Measurements from ENCODE around the gene PRDX6.

DNA sequence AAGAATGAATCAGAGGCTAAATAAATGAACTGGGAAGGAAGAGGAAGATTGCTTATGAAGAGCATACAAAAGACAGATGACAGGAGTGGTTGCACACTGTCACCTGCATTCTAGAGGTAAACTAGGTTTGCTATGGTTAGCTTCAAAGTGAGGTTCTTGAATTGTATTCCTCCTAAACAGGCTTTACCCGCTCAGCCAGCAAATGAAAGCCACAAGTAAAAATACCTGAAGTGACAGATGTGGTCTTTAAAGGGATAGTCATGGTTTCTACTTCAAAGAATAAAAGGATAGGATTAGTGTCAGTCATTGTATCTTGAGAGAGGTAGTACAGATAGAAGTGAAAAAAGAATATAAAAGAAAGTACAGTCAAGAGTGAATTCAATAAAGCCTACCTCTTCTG lies 32.4 kb upstream of the PRDX6 start:
- TF ChIP-seq POLR2AphosphoS5 (IDR thresholded peaks at IDR 0.05; ENCODE audit: low read depth, low read length): no peak
- TF ChIP-seq, protein P1, sequence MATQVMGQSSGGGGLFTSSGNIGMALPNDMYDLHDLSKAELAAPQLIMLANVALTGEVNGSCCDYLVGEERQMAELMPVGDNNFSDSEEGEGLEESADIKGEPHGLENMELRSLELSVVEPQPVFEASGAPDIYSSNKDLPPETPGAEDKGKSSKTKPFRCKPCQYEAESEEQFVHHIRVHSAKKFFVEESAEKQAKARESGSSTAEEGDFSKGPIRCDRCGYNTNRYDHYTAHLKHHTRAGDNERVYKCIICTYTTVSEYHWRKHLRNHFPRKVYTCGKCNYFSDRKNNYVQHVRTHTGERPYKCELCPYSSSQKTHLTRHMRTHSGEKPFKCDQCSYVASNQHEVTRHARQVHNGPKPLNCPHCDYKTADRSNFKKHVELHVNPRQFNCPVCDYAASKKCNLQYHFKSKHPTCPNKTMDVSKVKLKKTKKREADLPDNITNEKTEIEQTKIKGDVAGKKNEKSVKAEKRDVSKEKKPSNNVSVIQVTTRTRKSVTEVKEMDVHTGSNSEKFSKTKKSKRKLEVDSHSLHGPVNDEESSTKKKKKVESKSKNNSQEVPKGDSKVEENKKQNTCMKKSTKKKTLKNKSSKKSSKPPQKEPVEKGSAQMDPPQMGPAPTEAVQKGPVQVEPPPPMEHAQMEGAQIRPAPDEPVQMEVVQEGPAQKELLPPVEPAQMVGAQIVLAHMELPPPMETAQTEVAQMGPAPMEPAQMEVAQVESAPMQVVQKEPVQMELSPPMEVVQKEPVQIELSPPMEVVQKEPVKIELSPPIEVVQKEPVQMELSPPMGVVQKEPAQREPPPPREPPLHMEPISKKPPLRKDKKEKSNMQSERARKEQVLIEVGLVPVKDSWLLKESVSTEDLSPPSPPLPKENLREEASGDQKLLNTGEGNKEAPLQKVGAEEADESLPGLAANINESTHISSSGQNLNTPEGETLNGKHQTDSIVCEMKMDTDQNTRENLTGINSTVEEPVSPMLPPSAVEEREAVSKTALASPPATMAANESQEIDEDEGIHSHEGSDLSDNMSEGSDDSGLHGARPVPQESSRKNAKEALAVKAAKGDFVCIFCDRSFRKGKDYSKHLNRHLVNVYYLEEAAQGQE (IDR thresholded peaks at IDR 0.05; ENCODE audit: insufficient read depth in 1 of 2, low read depth in 2 of 2, low read length in 2 of 2): no peak
